HCT116 (cell line): ENCODE measurements around the gene GPC5. TPM values are rescaled to one million over a fixed set of nuclear protein-coding genes. Genes with fewer than 3 reads are reported as not detected.

ENCODE experiments used
- ATAC-seq: fragments of 200-7000 bp; cut with Tn5 transposase; 2 replicates; pipeline ENCODE4 v1.9.1; 2020; ENCODE audit warnings: mild to moderate bottlenecking, moderate library complexity
- BruUV-seq: library from RNA; stranded (reverse); fragments of 400-500 nt; replicated peaks from 2 replicates; lab custom pipeline; 2021; lab: Mats Ljungman, UMichigan
- CTCF ChIA-PET: fragments of 300-600 bp; sonication (Branson Sonifier 250); formaldehyde crosslinking; loops from one replicate; lab custom pipeline; 2021; ENCODE audit warnings: antibody characterized with exemption; lab: Charles Lee
- POLR2A ChIA-PET: fragments of 300-600, 350-600 bp; sonication (Branson Sonifier 250); formaldehyde crosslinking; loops from one replicate; lab custom pipeline; 2021; ENCODE audit warnings: antibody characterized with exemption; lab: Charles Lee
- RAD21 ChIA-PET, 2 experiments: fragments of 300-600 bp; sonication (Branson Sonifier 250); formaldehyde crosslinking; loops; one replicate each; lab custom pipeline; 2023; ENCODE audit warnings: low total read pairs in 2 of 2; ENCODE audit not compliant: uncharacterized antibody in 2 of 2, unreplicated experiment in 2 of 2, low non-redundant PET in 1 of 2; lab: Charles Lee
- DNase-seq: peaks from one replicate; pipeline ENCODE4 v3.0.0-alpha.2; 2010; ENCODE audit warnings: low read depth, low spot score
- H2AFZ ChIP-seq: fragments of 200-600 bp; shearing (Covaris generic), sonication (generic); 2 replicates; pipeline ENCODE4 v1.6.1; 2017; ENCODE audit warnings: low read depth, mixed run types, mixed read lengths, antibody characterized with exemption, low read length; ENCODE audit not compliant: poor library complexity, severe bottlenecking
- H3K27ac ChIP-seq: 2 replicates; pipeline ENCODE4 v1.5.1; 2012; ENCODE audit warnings: low read depth, low read length
- H3K27me3 ChIP-seq: fragments of 200-600 bp; sonication (generic); 2 replicates; pipeline ENCODE4 v1.6.1; 2016; ENCODE audit warnings: mixed run types, low read length, mixed read lengths; ENCODE audit not compliant: insufficient read depth
- H3K36me3 ChIP-seq, 2 experiments: fragments of 200-500 bp in 1 of 2; fragments of 200-600 bp in 1 of 2; sonication (Bioruptor generic) in 1 of 2; sonication (generic) in 1 of 2; 2 replicates each; pipeline versions ENCODE4 v1.5.1 to v1.6.1; 2014 to 2016; ENCODE audit warnings: low read length in 2 of 2, inconsistent platforms in 1 of 2, mixed read lengths in 1 of 2, mixed run types in 1 of 2; ENCODE audit not compliant: insufficient read depth in 2 of 2, control insufficient read depth in 1 of 2
- H3K4me1 ChIP-seq, 2 experiments: fragments of 200-600 bp in 1 of 2; sonication (generic) in 1 of 2; 2 replicates each; pipeline versions ENCODE4 v1.5.1 to v1.6.1; 2012 to 2017; ENCODE audit warnings: low read length in 2 of 2, inconsistent platforms in 1 of 2, mild to moderate bottlenecking in 1 of 2, mixed read lengths in 1 of 2, mixed run types in 1 of 2, moderate library complexity in 1 of 2; ENCODE audit not compliant: insufficient read depth in 2 of 2, control insufficient read depth in 1 of 2
- H3K4me2 ChIP-seq: fragments of 200-600 bp; sonication (generic); 2 replicates; pipeline ENCODE4 v1.6.1; 2017; ENCODE audit warnings: mixed run types, low read length, mixed read lengths
- H3K4me3 ChIP-seq, 2 experiments: fragments of 200-600 bp in 1 of 2; sonication (generic) in 1 of 2; replicated peaks in 1 of 2; 2 replicates each; pipeline ENCODE4 v1.5.1; 2011 to 2016; ENCODE audit warnings: low read length in 2 of 2, control low read depth in 1 of 2, low read depth in 1 of 2, mild to moderate bottlenecking in 1 of 2, mixed read lengths in 1 of 2, mixed run types in 1 of 2
- H3K79me2 ChIP-seq: fragments of 200-600 bp; sonication (generic); 2 replicates; pipeline ENCODE4 v1.6.1; 2017; ENCODE audit warnings: mild to moderate bottlenecking, mixed run types, low read length, moderate library complexity, mixed read lengths; ENCODE audit not compliant: insufficient read depth
- H3K9ac ChIP-seq: fragments of 200-600 bp; sonication (generic); 2 replicates; pipeline ENCODE4 v1.6.1; 2016; ENCODE audit warnings: low read length, mixed read lengths
- H3K9me2 ChIP-seq: fragments of 200-600 bp; sonication (generic), shearing (Covaris generic); 2 replicates; pipeline ENCODE4 v1.6.1; 2017; ENCODE audit warnings: mixed run types, mild to moderate bottlenecking, moderate library complexity; ENCODE audit not compliant: insufficient read depth
- H3K9me3 ChIP-seq, 2 experiments: fragments of 200-500 bp in 1 of 2; fragments of 200-600 bp in 1 of 2; sonication (Bioruptor generic) in 1 of 2; sonication (generic) in 1 of 2; 2 replicates each; pipeline ENCODE4 v1.6.1; 2014 to 2017; ENCODE audit warnings: low read length in 2 of 2, mixed read lengths in 2 of 2, inconsistent platforms in 1 of 2, low read depth in 1 of 2, mild to moderate bottlenecking in 1 of 2, mixed run types in 1 of 2, moderate library complexity in 1 of 2; ENCODE audit not compliant: control insufficient read depth in 1 of 2, insufficient read depth in 1 of 2
- H4K20me1 ChIP-seq: fragments of 200-600 bp; sonication (generic), shearing (Covaris generic); 2 replicates; pipeline ENCODE4 v1.6.1; 2017; ENCODE audit warnings: mixed run types, mild to moderate bottlenecking, moderate library complexity; ENCODE audit not compliant: insufficient read depth
- CEBPB ChIP-seq: IDR thresholded peaks from 2 replicates; pipeline ENCODE4 v1.6.1; 2012; ENCODE audit warnings: low read depth
- ELF1 ChIP-seq: IDR thresholded peaks from 2 replicates; pipeline ENCODE4 v1.6.1; 2012; ENCODE audit warnings: low read depth, borderline replicate concordance
- FOSL1 ChIP-seq: IDR thresholded peaks from 2 replicates; pipeline ENCODE4 v1.6.1; 2012; ENCODE audit warnings: low read depth
- JUND ChIP-seq: IDR thresholded peaks from 2 replicates; pipeline ENCODE4 v1.6.1; 2012
- MAX ChIP-seq: IDR thresholded peaks from 2 replicates; pipeline ENCODE4 v1.6.1; 2012
- POLR2A ChIP-seq: IDR thresholded peaks from 2 replicates; pipeline ENCODE4 v1.7.0; 2011; ENCODE audit warnings: borderline replicate concordance; ENCODE audit not compliant: insufficient read depth, insufficient read length; ENCODE audit errors: extremely low read depth
- RAD21 ChIP-seq: IDR thresholded peaks from 2 replicates; pipeline ENCODE4 v1.6.1; 2012; ENCODE audit warnings: low read depth, mild to moderate bottlenecking
- SIN3A ChIP-seq: IDR thresholded peaks from 2 replicates; pipeline ENCODE4 v1.6.1; 2012; ENCODE audit warnings: low read depth
- SP1 ChIP-seq: IDR thresholded peaks from 2 replicates; pipeline ENCODE4 v1.6.1; 2012; ENCODE audit warnings: low read depth
- TCF7L2 ChIP-seq: IDR thresholded peaks from 2 replicates; pipeline ENCODE4 v1.7.0; 2011; ENCODE audit warnings: borderline replicate concordance, inconsistent platforms; ENCODE audit not compliant: insufficient read depth, insufficient read length; ENCODE audit errors: extremely low read depth
- YY1 ChIP-seq: IDR thresholded peaks from 2 replicates; pipeline ENCODE4 v1.6.1; 2011; ENCODE audit warnings: low read length, low read depth, moderate library complexity, mild to moderate bottlenecking; ENCODE audit not compliant: insufficient replicate concordance; ENCODE audit errors: extremely low read depth
- ZNF274 ChIP-seq: fragments of 200-500 bp; sonication (Bioruptor generic); IDR thresholded peaks from 2 replicates; pipeline ENCODE4 v1.6.1; 2014; ENCODE audit warnings: mild to moderate bottlenecking, low read depth, low read length, inconsistent platforms
- intact Hi-C: fragments of 100-400 bp; cut with micrococcal nuclease; formaldehyde crosslinking; loops from 2 replicates; pipeline ENCODE4 v1.10.0; 2022
- total RNA-seq: library from RNA; stranded (reverse); gene quantifications from one replicate; pipeline ENCODE4 v1.2.1, GENCODE V29; 2021; ENCODE audit not compliant: unreplicated experiment

The GPC5 gene
- total RNA-seq, 1 experiment from 2014 or later: not detected

GRCh38 chr13:91400671-91401070, 2.2 kb downstream of the GPC5 start:
- no peak overlapping the region for H3K9ac ChIP-seq
- POLR2A ChIA-PET: no interaction called here
- TF ChIP-seq ELF1 (no peak), JUND (no peak), FOSL1 (no peak)
- TF ChIP-seq, all 23 proteins: peak for 0
- no peak overlapping the region for H3K27ac ChIP-seq
- no TSS peak for BruUV-seq
- no peaks in the 10 kb centered on the region for H3K9me3 ChIP-seq
- intact Hi-C loops: no loop called here
- H4K20me1 ChIP-seq: no peaks in the 10 kb centered on the region
- ChIA-PET RAD21 (no interaction called here), CTCF (no interaction called here)
- H3K9me2 ChIP-seq: no peaks in the 10 kb centered on the region
- no peak overlapping the region for H3K4me3 ChIP-seq
- H3K27me3 ChIP-seq: peaks cover 39% of the 10 kb centered on the region
- ATAC-seq (no peak), DNase-seq (no peak)
- H2AFZ ChIP-seq: no peak overlapping the region
- H3K79me2 ChIP-seq: no peaks in the 10 kb centered on the region
- no peak overlapping the region for H3K4me2 ChIP-seq
- H3K36me3 ChIP-seq: no peaks in the 10 kb centered on the region
- peaks cover 0 to 5% of the 10 kb centered on the region in 2 experiments; a peak in 1 of 4 replicates for H3K4me1 ChIP-seq

GRCh38 chr13:91401920-91402319, 3.5 kb downstream of the GPC5 start:
- Histone ChIP-seq H3K4me3 (no peak overlapping the region), H3K36me3 (no peaks in the 10 kb centered on the region), H2AFZ (no peak overlapping the region), H3K9me3 (no peaks in the 10 kb centered on the region), H3K9me2 (no peaks in the 10 kb centered on the region), H3K79me2 (no peaks in the 10 kb centered on the region), H3K4me1 (peaks cover 0 to 5% of the 10 kb centered on the region in 2 experiments; a peak in 1 of 4 replicates), H4K20me1 (no peaks in the 10 kb centered on the region), H3K27ac (no peak overlapping the region), H3K27me3 (peaks cover 35% of the 10 kb centered on the region), H3K9ac (no peak overlapping the region), H3K4me2 (no peak overlapping the region)
- no TSS peak for BruUV-seq
- CTCF ChIA-PET: no interaction called here
- TF ChIP-seq ZNF274 (no peak), TCF7L2 (no peak), SP1 (no peak), FOSL1 (no peak), YY1 (no peak), RAD21 (no peak), MAX (no peak), POLR2A (no peak), CEBPB (no peak), SIN3A (no peak)
- intact Hi-C loops: no loop called here
- RAD21 ChIA-PET: no interaction called here
- DNase-seq: no peak
- POLR2A ChIA-PET: no interaction called here
- ATAC-seq: no peak
